MCF 10A (cell line): ENCODE results near the gene PRPF39. TPM values are rescaled to one million over a fixed set of nuclear protein-coding genes. Genes with fewer than 3 reads are reported as not detected.

Experiments used
- BruUV-seq: library from RNA; stranded (reverse); fragments of 400-500 nt; replicated peaks from 2 replicates; lab custom pipeline; 2021; lab: Mats Ljungman, UMichigan
- CTCF ChIA-PET: fragments of 300-600 bp; sonication (Branson Sonifier 250); formaldehyde crosslinking; extraction: SDS; loops from one replicate; lab custom pipeline; 2021; ENCODE audit warnings: antibody characterized with exemption, inconsistent platforms; lab: Yijun Ruan, JAX
- POLR2A ChIA-PET: fragments of 300-600, 350-650 bp; sonication (Branson Sonifier 250); formaldehyde crosslinking; extraction: SDS; loops from one replicate; lab custom pipeline; 2020; ENCODE audit warnings: antibody characterized with exemption, inconsistent platforms; lab: Yijun Ruan, JAX
- DNase-seq: peaks from one replicate; pipeline ENCODE4 v3.0.0-alpha.2; 2018; ENCODE audit not compliant: unreplicated experiment
- H3K27ac Mint-ChIP-seq: one replicate; pipeline ENCODE4 v1.8.0; 2022; ENCODE audit warnings: mild to moderate bottlenecking, low read depth, mixed read lengths; ENCODE audit not compliant: unreplicated experiment
- H3K27me3 Mint-ChIP-seq: one replicate; pipeline ENCODE4 v1.8.0; 2022; ENCODE audit warnings: mixed read lengths; ENCODE audit not compliant: insufficient read depth, unreplicated experiment
- H3K36me3 Mint-ChIP-seq: one replicate; pipeline ENCODE4 v1.8.0; 2022; ENCODE audit warnings: mild to moderate bottlenecking, moderate library complexity, mixed read lengths; ENCODE audit not compliant: insufficient read depth, unreplicated experiment
- H3K4me1 Mint-ChIP-seq: one replicate; pipeline ENCODE4 v1.8.0; 2022; ENCODE audit warnings: mixed read lengths; ENCODE audit not compliant: insufficient read depth, unreplicated experiment
- H3K4me3 Mint-ChIP-seq: one replicate; pipeline ENCODE4 v1.8.0; 2022; ENCODE audit warnings: mild to moderate bottlenecking, moderate library complexity, mixed read lengths; ENCODE audit not compliant: unreplicated experiment
- H3K9me3 Mint-ChIP-seq: one replicate; pipeline ENCODE4 v1.8.0; 2022; ENCODE audit warnings: mixed read lengths; ENCODE audit not compliant: unreplicated experiment
- CTCF ChIP-seq: fragments of 200-600 bp; IDR thresholded peaks from one replicate; pipeline ENCODE4 v1.8.0; 2022; ENCODE audit warnings: antibody characterized with exemption, mild to moderate bottlenecking; ENCODE audit not compliant: unreplicated experiment
- intact Hi-C: fragments of 100-400 bp; cut with micrococcal nuclease; formaldehyde crosslinking; loops from 2 replicates; pipeline ENCODE4 v1.14.1; 2022
- total RNA-seq: library from RNA; stranded (reverse); gene quantifications from 2 replicates; pipeline ENCODE4 v1.2.3, GENCODE V29; 2022

PRPF39 gene
- total RNA-seq, 1 experiment from 2014 or later, result 41.4 TPM

DNA sequence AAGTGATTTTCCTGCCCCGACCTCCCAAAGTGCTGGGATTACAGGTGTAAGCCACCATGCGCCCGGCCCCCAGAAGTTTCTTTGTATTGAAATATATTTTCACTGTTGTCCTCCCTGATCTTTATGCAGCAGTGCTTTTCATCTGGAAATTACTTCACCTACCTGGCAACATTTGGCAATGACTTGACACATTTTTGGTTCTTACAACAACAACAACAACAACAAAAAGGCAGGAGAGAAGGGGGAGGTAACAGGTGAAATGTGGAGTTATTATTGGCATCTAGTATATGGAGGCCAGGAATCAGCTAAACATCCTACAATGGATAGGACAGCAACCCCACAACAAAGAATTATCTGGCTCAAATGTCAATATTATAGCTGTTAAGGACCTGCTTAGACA lies 65.7 kb downstream of the PRPF39 start:
- no peaks in the 10 kb centered on the region for H3K9me3 Mint-ChIP-seq
- no peak overlapping the region for H3K4me3 Mint-ChIP-seq
- H3K36me3 Mint-ChIP-seq, result no peaks in the 10 kb centered on the region
- H3K27me3 Mint-ChIP-seq, result no peaks in the 10 kb centered on the region
- intact Hi-C loops, result no loop called here
- DNase-seq, result no peak
- no peaks in the 10 kb centered on the region for H3K4me1 Mint-ChIP-seq
- TF ChIP-seq CTCF, result no peak
- ChIA-PET CTCF (interaction anchor here (1.1 to 1.4 kb wide), 2 partner anchors 10 to 119 kb away, joined by 3 to 6 read pairs; no protein-coding TSS in a partner anchor), POLR2A (no interaction called here)
- BruUV-seq, result no TSS peak
- H3K27ac Mint-ChIP-seq, result no peak overlapping the region

DNA sequence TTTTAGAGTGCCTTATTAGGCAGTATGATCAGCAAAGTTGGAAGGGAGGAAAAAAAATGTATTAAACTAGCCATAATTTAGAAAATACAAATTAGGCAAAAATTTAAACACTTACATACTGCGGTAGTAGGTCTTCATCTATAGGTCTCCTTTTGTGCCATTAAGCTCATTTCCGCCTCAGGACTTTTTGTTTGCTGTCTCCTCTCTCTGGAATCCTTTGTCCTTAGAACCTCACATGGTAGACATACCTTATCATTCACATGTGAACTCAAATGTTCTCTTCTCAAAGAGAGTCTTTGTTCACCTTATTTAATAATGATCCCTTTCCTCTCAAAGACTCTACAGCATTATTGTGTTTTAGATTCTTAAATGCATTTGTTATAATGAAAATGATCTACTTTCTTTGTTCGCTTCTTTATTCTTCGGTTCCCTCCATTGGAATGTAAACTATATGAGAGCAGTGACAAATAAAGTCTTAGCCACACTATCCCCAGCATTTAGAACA lies 66.5 kb downstream of the PRPF39 start:
- Mint-ChIP-seq H3K27ac (peak overlapping the region; percentile 18), H3K36me3 (no peaks in the 10 kb centered on the region), H3K4me1 (no peaks in the 10 kb centered on the region), H3K9me3 (no peaks in the 10 kb centered on the region), H3K27me3 (no peaks in the 10 kb centered on the region), H3K4me3 (no peak overlapping the region)
- ChIA-PET POLR2A (no interaction called here), CTCF (interaction anchor here (0.6 to 1.1 kb wide), 2 partner anchors 10 to 45 kb away, joined by 3 read pairs; no protein-coding TSS in a partner anchor)
- no peak for DNase-seq
- no peak for TF ChIP-seq CTCF
- BruUV-seq, result no TSS peak
- intact Hi-C loops, result no loop called here

GRCh38 chr14:45156067-45156466 lies 72.2 kb downstream of the PRPF39 start:
- Mint-ChIP-seq H3K4me1 (no peaks in the 10 kb centered on the region), H3K9me3 (no peaks in the 10 kb centered on the region), H3K4me3 (no peak overlapping the region), H3K27me3 (no peaks in the 10 kb centered on the region), H3K27ac (no peak overlapping the region), H3K36me3 (no peaks in the 10 kb centered on the region)
- no TSS peak for BruUV-seq
- intact Hi-C loops, result no loop called here
- CTCF ChIA-PET, result no interaction called here
- no peak for DNase-seq
- no peak for TF ChIP-seq CTCF
- POLR2A ChIA-PET, result no interaction called here

Other genes starting within 250 kb of the PRPF39 start
- 11.2 and 13.8 TPM in 2 replicates for gene KLHL28, start 122.2 kb upstream of the PRPF39 start, total RNA-seq
- 12.0 and 15.8 TPM in 2 replicates for gene TOGARAM1, start 121.9 kb upstream of the PRPF39 start, total RNA-seq
- 61.7 and 62.0 TPM in 2 replicates for gene FKBP3, start 50.4 kb downstream of the PRPF39 start, total RNA-seq
- gene FANCM, start 51.8 kb downstream of the PRPF39 start, total RNA-seq, result 5.0 and 6.6 TPM in 2 replicates
- 24.2 and 31.6 TPM in 2 replicates for gene MIS18BP1, start 169.1 kb downstream of the PRPF39 start, total RNA-seq